ENCODE measurements around the gene PRKACA. TPM values are rescaled to one million over a fixed set of nuclear protein-coding genes. Genes with fewer than 3 reads are reported as not detected.

The PRKACA gene
- total RNA-seq, 4 donors from 2014 or later = 26.9 to 59.4 (median 41.3) TPM

- no peaks in the 10 kb centered on the region for H3K36me3 ChIP-seq
- no peak for DNase-seq (ENCODE audit: low spot score in 2 of 2)
- H3K27ac ChIP-seq = peak overlapping the region; percentile 38 to 99 (median 84)
- H3K27me3 ChIP-seq = no peaks in the 10 kb centered on the region
- H3K4me3 ChIP-seq = peak overlapping the region; percentile 80 to 99 (median 84)
- TF ChIP-seq CTCF (IDR thresholded peaks at IDR 0.05) (no peak), POLR2A (IDR thresholded peaks at IDR 0.05) (no peak), EP300 (IDR thresholded peaks at IDR 0.05) (no peak)
- no peaks in the 10 kb centered on the region for H3K9me3 ChIP-seq
- 0 to 2% methylated on average over 10 to 13 of the region's 33 CpGs for WGBS, 2 donors
- H3K4me1 ChIP-seq = peaks cover 0 to 75% (median 51%) of the 10 kb centered on the region in 4 donors
Observed at GRCh38 chr19:14116918-14117578, 514 bp downstream of the PRKACA start.

- no peak for TF ChIP-seq EP300 (IDR thresholded peaks at IDR 0.05)
- whole genome bisulfite sequencing, 2 donors = 5 to 7% methylated on average over 6 of the region's 6 CpGs
- H3K4me1 ChIP-seq = peaks cover 0 to 80% (median 54%) of the 10 kb centered on the region in 4 donors
Observed at GRCh38 chr19:14116525-14116917, 1.0 kb downstream of the PRKACA start.

DNA sequence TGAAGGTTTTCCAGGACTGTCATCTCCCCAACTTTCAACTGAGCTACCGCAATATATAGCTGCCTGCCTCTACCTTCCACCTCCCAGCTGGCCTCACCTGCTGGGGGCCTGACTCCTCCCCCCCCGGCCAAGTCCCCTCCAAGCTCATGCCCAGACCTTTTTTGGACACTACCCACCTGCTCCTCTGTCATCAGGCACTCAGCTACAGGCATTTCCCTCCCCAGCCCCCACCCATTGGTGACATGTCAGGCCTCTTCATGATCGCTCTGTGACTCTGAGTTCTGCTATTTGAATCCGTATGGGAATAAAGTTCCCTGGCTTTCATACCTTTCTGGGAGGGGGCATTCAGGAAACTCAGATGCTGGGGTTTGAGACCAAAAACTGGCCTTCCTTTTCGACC, 1.8 kb downstream of the PRKACA start:
- H3K4me1 ChIP-seq = peaks cover 0 to 88% (median 54%) of the 10 kb centered on the region in 4 donors
- H3K9me3 ChIP-seq = no peaks in the 10 kb centered on the region
- no peak for DNase-seq (ENCODE audit: low spot score in 2 of 2)
- H3K4me3 ChIP-seq = peak overlapping the region in 1 of 4 donors; percentile 81
- no peaks in the 10 kb centered on the region for H3K36me3 ChIP-seq
- H3K27me3 ChIP-seq = no peaks in the 10 kb centered on the region
- 62 to 74% methylated on average over 5 of the region's 5 CpGs for WGBS, 2 donors
- peak overlapping the region; percentile 13 to 99 (median 84) for H3K27ac ChIP-seq
- TF ChIP-seq EP300 (IDR thresholded peaks at IDR 0.05) (no peak), CTCF (IDR thresholded peaks at IDR 0.05) (no peak), POLR2A (IDR thresholded peaks at IDR 0.05) (no peak)

More at GRCh38 chr19:14116525-14116917, 1.0 kb downstream of the PRKACA start:
- no peak for DNase-seq (ENCODE audit: low spot score in 2 of 2)
- H3K36me3 ChIP-seq = no peaks in the 10 kb centered on the region
- no peaks in the 10 kb centered on the region for H3K27me3 ChIP-seq
- peak overlapping the region; percentile 80 to 99 (median 84) for H3K4me3 ChIP-seq
- H3K9me3 ChIP-seq = no peaks in the 10 kb centered on the region
- peak overlapping the region; percentile 32 to 99 (median 84) for H3K27ac ChIP-seq

- Histone ChIP-seq H3K27ac (peak overlapping the region; percentile 10 to 99 (median 76)), H3K36me3 (no peaks in the 10 kb centered on the region), H3K9me3 (no peaks in the 10 kb centered on the region), H3K4me3 (no peak overlapping the region), H3K27me3 (no peaks in the 10 kb centered on the region), H3K4me1 (peaks cover 0 to 83% (median 52%) of the 10 kb centered on the region in 4 donors)
- no peak for DNase-seq (ENCODE audit: low spot score in 2 of 2)
- WGBS, 2 donors = 39 to 47% methylated on average over 9 of the region's 9 CpGs
- TF ChIP-seq EP300 (IDR thresholded peaks at IDR 0.05) (peak in 1 of 2 donors; percentile 56), CTCF (IDR thresholded peaks at IDR 0.05) (peak in 4 of 5 experiments; percentile 32 to 44 (median 42)), POLR2A (IDR thresholded peaks at IDR 0.05) (no peak)
Observed at GRCh38 chr19:14114854-14115253, 2.7 kb downstream of the PRKACA start.

DNA sequence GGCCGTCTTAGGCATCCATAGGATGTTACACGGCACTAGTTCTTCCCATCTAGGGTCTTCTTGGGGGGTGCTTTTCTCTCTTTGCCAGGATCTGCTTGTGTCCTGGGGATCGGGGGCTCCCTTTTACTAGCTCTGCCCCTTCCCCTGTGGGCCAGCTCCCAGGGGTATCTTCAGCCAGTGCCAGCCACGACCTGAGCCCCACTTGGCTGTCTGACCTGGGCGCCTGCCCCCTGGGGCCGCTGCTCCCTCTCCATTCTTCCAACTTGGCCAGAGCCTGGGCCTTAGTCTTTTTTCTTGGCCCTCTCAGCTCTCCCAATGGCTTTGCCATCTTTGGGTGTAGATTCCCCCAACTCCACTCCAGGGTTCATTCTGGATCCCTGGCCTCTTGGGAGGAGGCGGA, 3.1 kb downstream of the PRKACA start:
- H3K9me3 ChIP-seq = no peaks in the 10 kb centered on the region
- H3K4me3 ChIP-seq = no peak overlapping the region
- peaks cover 0 to 79% (median 48%) of the 10 kb centered on the region in 4 donors for H3K4me1 ChIP-seq
- no peak for DNase-seq (ENCODE audit: low spot score in 2 of 2)
- peak overlapping the region; percentile 10 to 99 (median 76) for H3K27ac ChIP-seq
- H3K27me3 ChIP-seq = no peaks in the 10 kb centered on the region
- 74 to 86% methylated on average over 6 to 7 of the region's 7 CpGs for WGBS, 2 donors
- TF ChIP-seq EP300 (IDR thresholded peaks at IDR 0.05) (no peak), CTCF (IDR thresholded peaks at IDR 0.05) (no peak), POLR2A (IDR thresholded peaks at IDR 0.05) (no peak)
- H3K36me3 ChIP-seq = no peaks in the 10 kb centered on the region
